ENCODE data around the gene DMD. TPM values are rescaled to one million over a fixed set of nuclear protein-coding genes. Genes with fewer than 3 reads are reported as not detected.
"Not testable (repeated sequence)": the region's sequence is repeated elsewhere in the genome, so short reads cannot be mapped to it uniquely, and the experiment has no call there.

DMD gene
- total RNA-seq, 4 donors from 2014 or later, result 27.7 to 54.7 (median 34.4) TPM

DNA sequence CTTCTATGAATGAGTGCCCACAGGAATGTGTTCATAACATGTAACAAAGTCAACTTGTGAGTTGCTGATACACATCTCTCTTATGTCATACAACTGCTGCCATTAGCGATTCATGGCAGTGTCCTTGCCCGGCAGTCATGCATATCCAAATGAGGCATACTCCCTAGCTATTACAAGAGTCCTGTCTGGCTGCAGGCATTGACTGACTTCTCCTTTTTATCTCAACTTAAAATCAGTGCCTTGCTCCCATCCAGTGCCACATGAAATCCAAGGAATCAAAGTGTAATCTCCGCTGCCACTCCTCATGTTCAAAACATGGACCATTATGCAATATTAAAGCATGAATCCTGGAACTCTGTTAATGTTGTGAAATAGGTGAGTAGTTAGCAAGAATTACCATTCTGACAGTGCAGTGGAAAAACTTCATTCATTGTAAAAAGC lies 1790.6 kb downstream of the DMD start:
- DNase-seq (ENCODE audit: low spot score) (no peak), ATAC-seq (ENCODE audit: low FRiP score) (peak; percentile 51)
- no peak for TF ChIP-seq CTCF (IDR thresholded peaks at IDR 0.05)

GRCh38 chrX:31420302-31420701 lies 1791.0 kb downstream of the DMD start:
- ATAC-seq (ENCODE audit: low FRiP score) (no peak), DNase-seq (ENCODE audit: low spot score) (no peak)
- no peak for TF ChIP-seq CTCF (IDR thresholded peaks at IDR 0.05)

- DNase-seq (ENCODE audit: low spot score) (no peak), ATAC-seq (ENCODE audit: low FRiP score) (no peak)
- no peak for TF ChIP-seq CTCF (IDR thresholded peaks at IDR 0.05)
Measured at GRCh38 chrX:31397119-31397518, 1814.2 kb downstream of the DMD start.

DNA sequence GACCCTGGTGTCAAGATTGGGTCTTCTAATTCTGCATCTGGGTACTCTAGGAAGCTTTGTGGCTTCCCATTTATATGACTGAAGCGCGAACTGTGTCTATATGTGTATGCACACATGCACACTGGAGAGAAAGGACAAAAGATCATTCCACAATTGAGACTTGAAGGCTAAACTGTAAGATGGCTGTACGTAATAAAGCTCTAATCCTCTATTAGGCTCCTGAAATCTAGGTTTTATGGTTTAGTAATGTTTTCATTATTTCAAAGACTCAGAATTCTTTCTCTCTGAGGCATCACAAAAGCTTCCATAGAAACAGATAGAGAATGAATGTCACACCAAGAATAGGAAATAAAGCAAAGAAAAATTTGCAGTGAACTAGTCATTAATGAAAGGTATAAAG lies 1818.8 kb downstream of the DMD start:
- ATAC-seq (ENCODE audit: low FRiP score), result no peak
- DNase-seq (ENCODE audit: low spot score), result no peak
- TF ChIP-seq CTCF (IDR thresholded peaks at IDR 0.05), result no peak

- no peak for DNase-seq (ENCODE audit: low spot score)
- no peak for TF ChIP-seq CTCF (IDR thresholded peaks at IDR 0.05)
- ATAC-seq (ENCODE audit: low FRiP score), result no peak
Measured at GRCh38 chrX:31388946-31389345, 1822.4 kb downstream of the DMD start.

- no peak for ATAC-seq (ENCODE audit: low FRiP score)
- no peak for DNase-seq (ENCODE audit: low spot score)
- TF ChIP-seq CTCF (IDR thresholded peaks at IDR 0.05), result no peak
Measured at GRCh38 chrX:31384471-31384870, 1826.9 kb downstream of the DMD start.

GRCh38 chrX:31383991-31384390 lies 1827.4 kb downstream of the DMD start:
- TF ChIP-seq CTCF (IDR thresholded peaks at IDR 0.05), result no peak
- DNase-seq (ENCODE audit: low spot score) (no peak), ATAC-seq (ENCODE audit: low FRiP score) (no peak)

DNA sequence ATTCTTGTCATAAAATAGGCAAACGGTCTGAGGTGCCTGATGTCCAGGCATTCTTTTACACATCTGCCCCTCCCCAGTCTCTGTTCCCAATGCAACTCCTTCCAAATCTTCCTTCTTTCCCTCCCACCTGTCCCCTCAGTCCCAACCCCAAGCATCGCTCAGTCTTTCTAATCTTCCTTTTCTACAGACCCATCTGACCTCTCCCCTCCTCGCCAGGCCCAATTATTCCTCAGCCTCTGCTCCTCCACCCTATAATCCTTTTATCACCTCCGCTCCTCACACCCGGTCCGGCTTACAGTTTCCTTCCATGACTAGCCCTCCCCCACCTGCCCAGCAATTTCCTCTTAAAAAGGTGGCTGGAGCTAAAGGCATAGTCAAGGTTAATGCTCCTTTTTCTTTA lies 1832.4 kb downstream of the DMD start:
- ATAC-seq (ENCODE audit: low FRiP score); DNase-seq (ENCODE audit: low spot score): not testable (repeated sequence)

DNA sequence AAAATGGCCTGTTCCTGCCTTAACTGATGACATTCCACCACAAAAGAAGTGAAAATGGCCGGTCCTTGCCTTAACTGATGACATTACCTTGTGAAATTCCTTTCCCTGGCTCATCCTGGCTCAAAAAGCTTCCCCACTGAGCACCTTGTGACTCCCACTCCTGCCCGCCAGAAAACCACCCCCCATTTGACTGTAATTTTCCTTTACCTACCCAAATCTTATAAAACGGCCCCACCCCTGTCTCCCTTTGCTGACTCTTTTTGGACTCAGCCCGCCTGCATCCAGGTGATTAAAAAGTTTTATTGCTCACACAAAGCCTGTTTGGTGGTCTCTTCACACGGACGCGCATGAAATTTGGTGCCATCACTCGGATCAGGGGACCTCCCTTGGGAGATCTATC lies 1833.5 kb downstream of the DMD start:
- ATAC-seq (ENCODE audit: low FRiP score); DNase-seq (ENCODE audit: low spot score): not testable (repeated sequence)
